ENCODE data around the gene AZGP1. TPM values are rescaled to one million over a fixed set of nuclear protein-coding genes. Genes with fewer than 3 reads are reported as not detected.

Gene AZGP1
- total and polyA plus RNA-seq, 2 of the 13 experiments (the other 11 are each of a cell fraction or from before 2014, with no cell fraction given), result 93.8 to 229 TPM

DNA sequence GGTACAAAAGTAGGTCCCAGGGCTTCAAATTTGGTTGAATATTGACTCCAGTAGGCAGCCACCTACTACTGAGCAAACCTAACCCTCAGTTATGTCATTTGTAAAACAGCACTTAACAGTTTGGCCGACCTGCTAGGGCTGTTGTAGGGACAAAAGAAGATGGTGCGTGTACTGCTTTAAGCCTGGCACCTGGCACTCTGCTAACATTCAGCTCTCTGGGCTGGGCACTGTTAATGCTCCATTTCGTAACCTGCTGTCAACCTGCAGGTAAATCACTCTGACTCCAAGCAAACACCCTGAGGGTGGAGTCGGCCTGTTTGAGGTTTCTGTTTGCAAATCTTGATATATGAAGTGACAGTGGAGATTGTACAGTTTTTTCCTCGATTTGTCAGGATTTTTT lies 46.8 kb upstream of the AZGP1 start (continued):
- TF ChIP-seq ZNF678 (CRISPR knock-in tag; IDR thresholded peaks at IDR 0.05) (no peak), ZNF619 (CRISPR knock-in tag; IDR thresholded peaks at IDR 0.05) (no peak), HNRNPUL1 (IDR thresholded peaks at IDR 0.05; ENCODE audit: low read depth, low read length) (no peak), ZNF775 (CRISPR knock-in tag; IDR thresholded peaks at IDR 0.05; ENCODE audit: borderline replicate concordance) (no peak), MTA1 (CRISPR knock-in tag; IDR thresholded peaks at IDR 0.05; ENCODE audit: borderline replicate concordance) (no peak), POGZ (CRISPR knock-in tag; IDR thresholded peaks at IDR 0.05) (no peak), TEAD3 (CRISPR knock-in tag; optimal IDR thresholded peaks at IDR 0.05; ENCODE audit: borderline replicate concordance) (peak; percentile 22), ZFX (CRISPR knock-in tag; IDR thresholded peaks at IDR 0.05; ENCODE audit: low read depth) (no peak), ZZZ3 (CRISPR knock-in tag; IDR thresholded peaks at IDR 0.05; ENCODE audit: borderline replicate concordance) (no peak), NCOA2 (CRISPR knock-in tag; IDR thresholded peaks at IDR 0.05) (peak; percentile 19; the same call in 1 of the 2 replicates), RCOR2 (CRISPR knock-in tag; IDR thresholded peaks at IDR 0.05) (no peak), KLF12 (CRISPR knock-in tag; IDR thresholded peaks at IDR 0.05; ENCODE audit: borderline replicate concordance) (no peak), NR2F1 (CRISPR knock-in tag; IDR thresholded peaks at IDR 0.05) (no peak), FOXA3 (CRISPR knock-in tag; IDR thresholded peaks at IDR 0.05) (0 out of 2 replicates have a peak, but pooled peaks have one; percentile 5), RORA (CRISPR knock-in tag; IDR thresholded peaks at IDR 0.05) (no peak), STAT5B (CRISPR knock-in tag; IDR thresholded peaks at IDR 0.05) (no peak), PLRG1 (conservative IDR thresholded peaks at IDR 0.05) (no peak)
- TF ChIP-seq, protein P1, sequence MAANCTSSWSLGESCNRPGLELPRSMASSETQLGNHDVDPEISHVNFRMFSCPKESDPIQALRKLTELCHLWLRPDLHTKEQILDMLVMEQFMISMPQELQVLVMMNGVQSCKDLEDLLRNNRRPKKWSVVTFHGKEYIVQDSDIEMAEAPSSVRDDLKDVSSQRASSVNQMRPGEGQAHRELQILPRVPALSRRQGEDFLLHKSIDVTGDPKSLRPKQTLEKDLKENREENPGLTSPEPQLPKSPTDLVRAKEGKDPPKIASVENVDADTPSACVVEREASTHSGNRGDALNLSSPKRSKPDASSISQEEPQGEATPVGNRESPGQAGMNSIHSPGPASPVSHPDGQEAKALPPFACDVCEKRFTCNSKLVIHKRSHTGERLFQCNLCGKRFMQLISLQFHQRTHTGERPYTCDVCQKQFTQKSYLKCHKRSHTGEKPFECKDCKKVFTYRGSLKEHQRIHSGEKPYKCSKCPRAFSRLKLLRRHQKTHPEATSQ (CRISPR knock-in tag; IDR thresholded peaks at IDR 0.05; ENCODE audit: borderline replicate concordance), result no peak
- TF ChIP-seq, protein P2, sequence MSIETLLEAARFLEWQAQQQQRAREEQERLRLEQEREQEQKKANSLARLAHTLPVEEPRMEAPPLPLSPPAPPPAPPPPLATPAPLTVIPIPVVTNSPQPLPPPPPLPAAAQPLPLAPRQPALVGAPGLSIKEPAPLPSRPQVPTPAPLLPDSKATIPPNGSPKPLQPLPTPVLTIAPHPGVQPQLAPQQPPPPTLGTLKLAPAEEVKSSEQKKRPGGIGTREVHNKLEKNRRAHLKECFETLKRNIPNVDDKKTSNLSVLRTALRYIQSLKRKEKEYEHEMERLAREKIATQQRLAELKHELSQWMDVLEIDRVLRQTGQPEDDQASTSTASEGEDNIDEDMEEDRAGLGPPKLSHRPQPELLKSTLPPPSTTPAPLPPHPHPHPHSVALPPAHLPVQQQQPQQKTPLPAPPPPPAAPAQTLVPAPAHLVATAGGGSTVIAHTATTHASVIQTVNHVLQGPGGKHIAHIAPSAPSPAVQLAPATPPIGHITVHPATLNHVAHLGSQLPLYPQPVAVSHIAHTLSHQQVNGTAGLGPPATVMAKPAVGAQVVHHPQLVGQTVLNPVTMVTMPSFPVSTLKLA (IDR thresholded peaks at IDR 0.05), result no peak
- TF ChIP-seq, protein P3, sequence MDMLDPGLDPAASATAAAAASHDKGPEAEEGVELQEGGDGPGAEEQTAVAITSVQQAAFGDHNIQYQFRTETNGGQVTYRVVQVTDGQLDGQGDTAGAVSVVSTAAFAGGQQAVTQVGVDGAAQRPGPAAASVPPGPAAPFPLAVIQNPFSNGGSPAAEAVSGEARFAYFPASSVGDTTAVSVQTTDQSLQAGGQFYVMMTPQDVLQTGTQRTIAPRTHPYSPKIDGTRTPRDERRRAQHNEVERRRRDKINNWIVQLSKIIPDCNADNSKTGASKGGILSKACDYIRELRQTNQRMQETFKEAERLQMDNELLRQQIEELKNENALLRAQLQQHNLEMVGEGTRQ (IDR thresholded peaks at IDR 0.05; ENCODE audit: low read depth, low read length), result no peak
- TF ChIP-seq, protein P3 (CRISPR knock-in tag; IDR thresholded peaks at IDR 0.05; ENCODE audit: borderline replicate concordance), result no peak
- TF ChIP-seq, protein P4, sequence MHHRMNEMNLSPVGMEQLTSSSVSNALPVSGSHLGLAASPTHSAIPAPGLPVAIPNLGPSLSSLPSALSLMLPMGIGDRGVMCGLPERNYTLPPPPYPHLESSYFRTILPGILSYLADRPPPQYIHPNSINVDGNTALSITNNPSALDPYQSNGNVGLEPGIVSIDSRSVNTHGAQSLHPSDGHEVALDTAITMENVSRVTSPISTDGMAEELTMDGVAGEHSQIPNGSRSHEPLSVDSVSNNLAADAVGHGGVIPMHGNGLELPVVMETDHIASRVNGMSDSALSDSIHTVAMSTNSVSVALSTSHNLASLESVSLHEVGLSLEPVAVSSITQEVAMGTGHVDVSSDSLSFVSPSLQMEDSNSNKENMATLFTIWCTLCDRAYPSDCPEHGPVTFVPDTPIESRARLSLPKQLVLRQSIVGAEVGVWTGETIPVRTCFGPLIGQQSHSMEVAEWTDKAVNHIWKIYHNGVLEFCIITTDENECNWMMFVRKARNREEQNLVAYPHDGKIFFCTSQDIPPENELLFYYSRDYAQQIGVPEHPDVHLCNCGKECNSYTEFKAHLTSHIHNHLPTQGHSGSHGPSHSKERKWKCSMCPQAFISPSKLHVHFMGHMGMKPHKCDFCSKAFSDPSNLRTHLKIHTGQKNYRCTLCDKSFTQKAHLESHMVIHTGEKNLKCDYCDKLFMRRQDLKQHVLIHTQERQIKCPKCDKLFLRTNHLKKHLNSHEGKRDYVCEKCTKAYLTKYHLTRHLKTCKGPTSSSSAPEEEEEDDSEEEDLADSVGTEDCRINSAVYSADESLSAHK (CRISPR knock-in tag; IDR thresholded peaks at IDR 0.05; ENCODE audit: borderline replicate concordance), result no peak
- TF ChIP-seq, protein P5, sequence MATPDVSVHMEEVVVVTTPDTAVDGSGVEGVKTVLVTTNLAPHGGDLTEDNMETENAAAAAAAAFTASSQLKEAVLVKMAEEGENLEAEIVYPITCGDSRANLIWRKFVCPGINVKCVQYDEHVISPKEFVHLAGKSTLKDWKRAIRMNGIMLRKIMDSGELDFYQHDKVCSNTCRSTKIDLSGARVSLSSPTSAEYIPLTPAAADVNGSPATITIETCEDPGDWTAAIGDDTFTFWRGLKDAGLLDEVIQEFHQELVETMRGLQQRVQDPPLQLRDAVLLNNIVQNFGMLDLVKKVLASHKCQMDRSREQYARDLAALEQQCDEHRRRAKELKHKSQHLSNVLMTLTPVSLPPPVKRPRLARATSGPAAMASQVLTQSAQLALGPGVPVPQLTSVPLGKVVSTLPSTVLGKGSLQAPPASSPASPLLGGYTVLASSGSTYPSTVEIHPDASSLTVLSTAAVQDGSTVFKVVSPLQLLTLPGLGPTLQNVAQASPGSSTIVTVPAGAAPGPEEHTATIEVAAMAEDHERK (CRISPR knock-in tag; IDR thresholded peaks at IDR 0.05; ENCODE audit: low read depth), result no peak

Measured in HepG2 (cell line).